ENCODE measurements around the gene PPARG.
"Not testable (repeated sequence)": the region's sequence is repeated elsewhere in the genome, so short reads cannot be mapped to it uniquely, and the experiment has no call there.

The PPARG gene

GRCh38 chr3:12465836-12466225 lies 177.0 kb downstream of the PPARG start:
- DNase-seq, result no peak

GRCh38 chr3:12467746-12468145 lies 178.9 kb downstream of the PPARG start:
- DNase-seq, result no peak

GRCh38 chr3:12468276-12468675 lies 179.4 kb downstream of the PPARG start:
- no peak for DNase-seq

- no peak for DNase-seq
These were observed 179.9 kb downstream of the PPARG start for GRCh38 chr3:12468757-12469156.

GRCh38 chr3:12469222-12469621 lies 180.4 kb downstream of the PPARG start:
- not testable (repeated sequence) for DNase-seq

- no peak for DNase-seq
These were observed 181.2 kb downstream of the PPARG start for GRCh38 chr3:12470111-12470510.

- no peak for DNase-seq
These were observed 181.8 kb downstream of the PPARG start for GRCh38 chr3:12470680-12471079.

GRCh38 chr3:12471241-12471640 lies 182.4 kb downstream of the PPARG start:
- no peak for DNase-seq

- no peak for DNase-seq
These were observed 183.2 kb downstream of the PPARG start for GRCh38 chr3:12472000-12472610.

GRCh38 chr3:12472796-12473195 lies 183.9 kb downstream of the PPARG start:
- DNase-seq, result no peak

- no peak for DNase-seq
These were observed 184.6 kb downstream of the PPARG start for GRCh38 chr3:12473511-12473910.

- no peak for DNase-seq
These were observed 187.5 kb downstream of the PPARG start for GRCh38 chr3:12476238-12476897.

GRCh38 chr3:12477256-12477655 lies 188.4 kb downstream of the PPARG start:
- no peak for DNase-seq

- no peak for DNase-seq
These were observed 189.5 kb downstream of the PPARG start for GRCh38 chr3:12478326-12478725.

GRCh38 chr3:12479198-12479597 lies 190.3 kb downstream of the PPARG start:
- not testable (repeated sequence) for DNase-seq

- DNase-seq, result peak; percentile 1
These were observed 191.1 kb downstream of the PPARG start for GRCh38 chr3:12479919-12480427.

- DNase-seq, result no peak
These were observed 194.5 kb downstream of the PPARG start for GRCh38 chr3:12483410-12483809.

GRCh38 chr3:12483872-12484197 lies 195.0 kb downstream of the PPARG start:
- DNase-seq, result no peak

Measured in DMS79 treated with DMSO at 0.1 percent for 48 hours (cell line).